CD4-positive, CD25-positive, alpha-beta regulatory T cell (primary cell): ENCODE results near the gene AGBL1. TPM values are rescaled to one million over a fixed set of nuclear protein-coding genes. Genes with fewer than 3 reads are reported as not detected.

Experiments
- ATAC-seq, 2 donors: fragments of 150-1000 bp; cut with Tn5 transposase; one replicate each; pipeline ENCODE4 v1.10.0; 2021; ENCODE audit warnings: low read depth in 2 of 2, moderate number of reproducible peaks in 2 of 2, moderate library complexity in 1 of 2
- DNase-seq, 3 donors: peaks; one replicate each; pipeline versions ENCODE4 v3.0.0 to v3.0.0-alpha.2; 2012 to 2022; ENCODE audit warnings: mixed read lengths in 1 of 3
- H3K27ac ChIP-seq: one replicate; pipeline ENCODE4 v1.7.0; 2013; ENCODE audit warnings: mild to moderate bottlenecking, low read length; ENCODE audit not compliant: insufficient read depth, poor library complexity, severe bottlenecking
- H3K27me3 ChIP-seq: one replicate; pipeline ENCODE4 v1.7.0; 2013; ENCODE audit warnings: low read length; ENCODE audit not compliant: control insufficient read depth, insufficient read depth
- H3K36me3 ChIP-seq: one replicate; pipeline ENCODE4 v1.7.0; 2013; ENCODE audit warnings: mild to moderate bottlenecking, low read length, moderate library complexity; ENCODE audit not compliant: control insufficient read depth, insufficient read depth
- H3K4me1 ChIP-seq: 2 replicates; pipeline ENCODE4 v1.7.0; 2013; ENCODE audit warnings: mild to moderate bottlenecking, low read length; ENCODE audit not compliant: insufficient read depth, control insufficient read depth, poor library complexity, severe bottlenecking
- H3K4me3 ChIP-seq: one replicate; pipeline ENCODE4 v1.7.0; 2013; ENCODE audit warnings: low read depth, mild to moderate bottlenecking, low read length, moderate library complexity
- H3K9me3 ChIP-seq, 2 experiments: 1 replicate in 1 of 2; 2 replicates in 1 of 2; pipeline ENCODE4 v1.7.0; 2013; ENCODE audit warnings: low read length in 2 of 2, mild to moderate bottlenecking in 1 of 2, moderate library complexity in 1 of 2; ENCODE audit not compliant: control insufficient read depth in 2 of 2
- H3K27ac Mint-ChIP-seq, 3 donors: one replicate each; pipeline ENCODE4 v1.8.0; 2020 to 2022; ENCODE audit warnings: mild to moderate bottlenecking in 3 of 3, mixed read lengths in 3 of 3, moderate library complexity in 2 of 3
- H3K27me3 Mint-ChIP-seq: one replicate; pipeline ENCODE4 v1.8.0; 2022; ENCODE audit warnings: mild to moderate bottlenecking, mixed read lengths
- H3K36me3 Mint-ChIP-seq: one replicate; pipeline ENCODE4 v1.8.0; 2020; ENCODE audit warnings: mixed read lengths
- H3K4me1 Mint-ChIP-seq, 4 donors: one replicate each; pipeline ENCODE4 v1.8.0; 2020 to 2022; ENCODE audit warnings: mixed read lengths in 4 of 4, mild to moderate bottlenecking in 1 of 4
- H3K4me3 Mint-ChIP-seq, 4 donors: one replicate each; pipeline ENCODE4 v1.8.0; 2020 to 2022; ENCODE audit warnings: mild to moderate bottlenecking in 4 of 4, mixed read lengths in 4 of 4, moderate library complexity in 3 of 4
- H3K9me3 Mint-ChIP-seq, 7 donors: one replicate each; pipeline ENCODE4 v1.8.0; 2020 to 2022; ENCODE audit warnings: mixed read lengths in 7 of 7, mild to moderate bottlenecking in 3 of 7, moderate library complexity in 2 of 7
- polyA plus RNA-seq, 4 donors: library from polyadenylated mRNA; unstranded; fragments of 300-500 nt; fragmentation: Illumina TruSeq; gene quantifications; one replicate each; pipeline ENCODE4 v1.2.3, GENCODE V29; 2021
- total RNA-seq: library from RNA; stranded (reverse); gene quantifications from one replicate; pipeline ENCODE4 v1.2.3, GENCODE V29; 2022

The AGBL1 gene
- total and polyA plus RNA-seq, 5 donors from 2014 or later, result not detected

GRCh38 chr15:86863226-86863915 is 783.7 kb downstream of the AGBL1 start:
- H3K27me3 ChIP-seq, result no peaks in the 10 kb centered on the region

GRCh38 chr15:86865920-86866319 is 786.2 kb downstream of the AGBL1 start:
- Histone ChIP-seq H3K36me3 (no peaks in the 10 kb centered on the region), H3K27ac (no peak overlapping the region), H3K27me3 (no peaks in the 10 kb centered on the region), H3K9me3 (no peaks in the 10 kb centered on the region), H3K4me3 (no peak overlapping the region), H3K4me1 (no peaks in the 10 kb centered on the region)
- Mint-ChIP-seq H3K4me3 (no peak overlapping the region), H3K36me3 (no peaks in the 10 kb centered on the region), H3K9me3 (peaks cover 0 to 8% (median 0%) of the 10 kb centered on the region in 7 donors), H3K27me3 (no peaks in the 10 kb centered on the region), H3K4me1 (no peaks in the 10 kb centered on the region), H3K27ac (no peak overlapping the region)
- no peak for ATAC-seq
- DNase-seq, result no peak

More at GRCh38 chr15:86863226-86863915, 783.7 kb downstream of the AGBL1 start:
- Histone ChIP-seq H3K4me1 (no peaks in the 10 kb centered on the region), H3K4me3 (no peak overlapping the region), H3K36me3 (no peaks in the 10 kb centered on the region), H3K27ac (no peak overlapping the region), H3K9me3 (no peaks in the 10 kb centered on the region)
- no peak for ATAC-seq
- Mint-ChIP-seq H3K27me3 (no peaks in the 10 kb centered on the region), H3K9me3 (peaks cover 0 to 8% (median 0%) of the 10 kb centered on the region in 7 donors), H3K4me1 (no peaks in the 10 kb centered on the region), H3K27ac (no peak overlapping the region), H3K4me3 (no peak overlapping the region), H3K36me3 (no peaks in the 10 kb centered on the region)
- no peak for DNase-seq

DNA sequence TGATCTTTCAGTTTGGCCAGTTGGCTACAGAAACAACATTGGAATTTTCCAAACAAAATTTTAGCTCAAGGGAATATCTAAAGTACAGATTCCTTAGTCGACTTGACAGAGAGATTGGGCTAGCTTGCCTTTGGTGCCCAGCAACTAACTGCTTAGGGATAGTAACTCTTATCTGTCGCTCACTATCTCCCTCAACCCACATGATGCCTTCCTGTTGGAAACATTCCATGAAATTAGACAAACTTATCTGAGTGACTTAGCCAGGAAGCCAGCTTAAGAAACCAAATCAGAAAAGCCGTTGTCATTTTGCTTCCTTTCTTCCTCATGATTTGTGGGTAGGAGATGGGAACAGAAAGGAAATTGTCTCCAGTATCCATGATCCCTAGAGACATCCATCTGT is 791.2 kb downstream of the AGBL1 start:
- Histone ChIP-seq H3K4me3 (no peak overlapping the region), H3K9me3 (no peaks in the 10 kb centered on the region), H3K36me3 (no peaks in the 10 kb centered on the region), H3K27ac (no peak overlapping the region), H3K27me3 (no peaks in the 10 kb centered on the region), H3K4me1 (no peaks in the 10 kb centered on the region)
- H3K4me3 Mint-ChIP-seq, result no peak overlapping the region
- ATAC-seq (no peak), DNase-seq (no peak)
- H3K9me3 Mint-ChIP-seq, result peaks cover 0 to 5% (median 0%) of the 10 kb centered on the region in 7 donors
- H3K36me3 Mint-ChIP-seq, result no peaks in the 10 kb centered on the region
- H3K4me1 Mint-ChIP-seq, result no peaks in the 10 kb centered on the region
- no peaks in the 10 kb centered on the region for H3K27me3 Mint-ChIP-seq
- no peak overlapping the region for H3K27ac Mint-ChIP-seq

- H3K27ac Mint-ChIP-seq, result no peak overlapping the region
- H3K4me3 Mint-ChIP-seq, result no peak overlapping the region
- ATAC-seq, result no peak
- no peak overlapping the region for H3K4me3 ChIP-seq
- no peaks in the 10 kb centered on the region for H3K27me3 ChIP-seq
- no peaks in the 10 kb centered on the region for H3K36me3 Mint-ChIP-seq
- DNase-seq, result no peak
- no peaks in the 10 kb centered on the region for H3K27me3 Mint-ChIP-seq
- H3K4me1 ChIP-seq, result no peaks in the 10 kb centered on the region
- no peaks in the 10 kb centered on the region for H3K36me3 ChIP-seq
- H3K27ac ChIP-seq, result no peak overlapping the region
- H3K9me3 ChIP-seq, result no peaks in the 10 kb centered on the region
- H3K9me3 Mint-ChIP-seq, result peaks cover 0 to 5% (median 0%) of the 10 kb centered on the region in 7 donors
- no peaks in the 10 kb centered on the region for H3K4me1 Mint-ChIP-seq
These were observed 792.3 kb downstream of the AGBL1 start for GRCh38 chr15:86871964-86872363.

GRCh38 chr15:86872782-86873181 is 793.1 kb downstream of the AGBL1 start:
- no peaks in the 10 kb centered on the region for H3K9me3 ChIP-seq
- Mint-ChIP-seq H3K36me3 (no peaks in the 10 kb centered on the region), H3K9me3 (peaks cover 0 to 4% (median 0%) of the 10 kb centered on the region in 7 donors), H3K4me3 (no peak overlapping the region), H3K27ac (no peak overlapping the region), H3K4me1 (no peaks in the 10 kb centered on the region), H3K27me3 (no peaks in the 10 kb centered on the region)
- no peaks in the 10 kb centered on the region for H3K27me3 ChIP-seq
- H3K4me3 ChIP-seq, result no peak overlapping the region
- H3K27ac ChIP-seq, result no peak overlapping the region
- no peaks in the 10 kb centered on the region for H3K36me3 ChIP-seq
- H3K4me1 ChIP-seq, result no peaks in the 10 kb centered on the region
- no peak for DNase-seq
- no peak for ATAC-seq

DNA sequence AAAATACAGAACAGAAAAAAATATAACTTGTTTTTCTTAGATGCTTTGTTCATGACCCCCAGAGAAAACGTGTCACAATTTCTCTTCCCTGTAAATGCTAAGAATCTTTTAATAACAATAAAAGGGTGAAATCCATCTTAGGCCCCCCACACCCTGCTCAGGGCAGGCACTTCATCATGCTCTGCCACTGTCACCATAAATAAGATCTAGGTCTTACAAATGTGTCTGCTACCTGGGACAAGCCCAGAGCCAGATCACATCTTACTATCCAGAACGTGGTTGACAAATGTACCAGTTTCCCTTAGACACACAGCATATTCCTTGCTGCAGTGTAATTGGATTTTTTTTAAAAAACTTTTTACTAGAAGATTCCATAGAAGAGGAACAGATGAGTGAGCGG is 795.4 kb downstream of the AGBL1 start:
- DNase-seq (no peak), ATAC-seq (no peak)
- no peaks in the 10 kb centered on the region for H3K4me1 ChIP-seq
- Mint-ChIP-seq H3K4me3 (no peak overlapping the region), H3K27ac (no peak overlapping the region), H3K4me1 (no peaks in the 10 kb centered on the region), H3K36me3 (no peaks in the 10 kb centered on the region), H3K9me3 (peaks cover 0 to 3% (median 0%) of the 10 kb centered on the region in 7 donors), H3K27me3 (no peaks in the 10 kb centered on the region)
- H3K27me3 ChIP-seq, result no peaks in the 10 kb centered on the region
- H3K4me3 ChIP-seq, result no peak overlapping the region
- H3K27ac ChIP-seq, result no peak overlapping the region
- H3K36me3 ChIP-seq, result no peaks in the 10 kb centered on the region
- H3K9me3 ChIP-seq, result no peaks in the 10 kb centered on the region

GRCh38 chr15:86876387-86876944 is 796.8 kb downstream of the AGBL1 start:
- Histone ChIP-seq H3K4me1 (no peaks in the 10 kb centered on the region), H3K4me3 (no peak overlapping the region), H3K36me3 (no peaks in the 10 kb centered on the region), H3K9me3 (no peaks in the 10 kb centered on the region), H3K27me3 (no peaks in the 10 kb centered on the region), H3K27ac (no peak overlapping the region)
- DNase-seq (no peak), ATAC-seq (no peak)
- no peaks in the 10 kb centered on the region for H3K27me3 Mint-ChIP-seq
- no peak overlapping the region for H3K27ac Mint-ChIP-seq
- no peaks in the 10 kb centered on the region for H3K4me1 Mint-ChIP-seq
- H3K4me3 Mint-ChIP-seq, result no peak overlapping the region
- no peaks in the 10 kb centered on the region for H3K36me3 Mint-ChIP-seq
- H3K9me3 Mint-ChIP-seq, result peaks cover 0 to 3% (median 0%) of the 10 kb centered on the region in 7 donors

GRCh38 chr15:86877171-86877631 is 797.5 kb downstream of the AGBL1 start:
- H3K9me3 Mint-ChIP-seq, result peaks cover 0 to 3% (median 0%) of the 10 kb centered on the region in 7 donors
- H3K27me3 Mint-ChIP-seq, result no peaks in the 10 kb centered on the region
- H3K27ac Mint-ChIP-seq, result peak overlapping the region in 1 of 3 donors; percentile 28
- ATAC-seq, result no peak
- H3K4me3 Mint-ChIP-seq, result no peak overlapping the region
- Histone ChIP-seq H3K4me3 (no peak overlapping the region), H3K27ac (no peak overlapping the region), H3K4me1 (no peaks in the 10 kb centered on the region), H3K27me3 (no peaks in the 10 kb centered on the region), H3K9me3 (no peaks in the 10 kb centered on the region), H3K36me3 (no peaks in the 10 kb centered on the region)
- H3K36me3 Mint-ChIP-seq, result no peaks in the 10 kb centered on the region
- DNase-seq, result no peak
- H3K4me1 Mint-ChIP-seq, result no peaks in the 10 kb centered on the region
